Uterus (tissue), 4 donors: ENCODE data around the gene PZP. TPM values are rescaled to one million over a fixed set of nuclear protein-coding genes. Genes with fewer than 3 reads are reported as not detected.
"Not testable (repeated sequence)": the region's sequence is repeated elsewhere in the genome, so short reads cannot be mapped to it uniquely, and the experiment has no call there.

Experiments used
- DNase-seq, 2 donors: peaks; one replicate each; pipeline ENCODE4 v3.0.0-alpha.2; 2019 to 2020
- H3K27ac ChIP-seq, 2 donors: fragments of 200-600 bp; sonication (generic); 1 replicate in 1 of 2; 2 replicates in 1 of 2; pipeline ENCODE4 v1.5.1; 2016 to 2018
- H3K27me3 ChIP-seq, 2 donors: fragments of 200-600 bp; sonication (generic); one replicate each; pipeline ENCODE4 v1.5.1; 2018 to 2019; ENCODE audit warnings: control low read depth in 1 of 2
- H3K36me3 ChIP-seq, 2 donors: fragments of 200-600 bp; sonication (generic); one replicate each; pipeline ENCODE4 v1.5.1; 2019; ENCODE audit warnings: control low read depth in 1 of 2
- H3K4me1 ChIP-seq, 2 donors: fragments of 200-600 bp; sonication (generic); one replicate each; pipeline ENCODE4 v1.5.1; 2018 to 2019; ENCODE audit warnings: control low read depth in 1 of 2
- H3K4me3 ChIP-seq, 2 donors: fragments of 200-600 bp; sonication (generic); 1 replicate in 1 of 2; 2 replicates in 1 of 2; pipeline ENCODE4 v1.5.1; 2018 to 2019; ENCODE audit warnings: mild to moderate bottlenecking in 1 of 2
- H3K9me3 ChIP-seq, 2 donors: fragments of 200-600 bp; sonication (generic); one replicate each; pipeline ENCODE4 v1.5.1; 2019; ENCODE audit warnings: control low read depth in 1 of 2
- CTCF ChIP-seq, 4 experiments: fragments of 200-600 bp in 2 of 4; fragments of 450-650 bp in 2 of 4; sonication (generic) in 2 of 4; IDR thresholded peaks; one replicate each; pipeline ENCODE4 v1.5.1; 2016 to 2019; ENCODE audit warnings: antibody characterized with exemption in 4 of 4, mild to moderate bottlenecking in 2 of 4, moderate library complexity in 1 of 4
- POLR2A ChIP-seq, 2 donors: fragments of 450-650 bp; IDR thresholded peaks; one replicate each; pipeline ENCODE4 v1.6.1; 2016; ENCODE audit warnings: antibody characterized with exemption in 2 of 2, mild to moderate bottlenecking in 1 of 2, moderate library complexity in 1 of 2
- intact Hi-C: fragments of 100-400 bp; cut with DNase I; formaldehyde crosslinking; loops from one replicate; pipeline ENCODE4 v1.15.1; 2023; ENCODE audit warnings: low total_unique reads
- total RNA-seq, 4 donors: library from RNA; depleted of rRNA in 3 of 4; stranded (reverse); fragments of >200 nt in 3 of 4; gene quantifications; one replicate each; pipeline versions ENCODE4 v1.1.0 to v1.2.4, GENCODE V29; 2014 to 2023
- donor health status: DM: yes; HTN: yes; CAD: no.

PZP gene
- total RNA-seq, 4 donors from 2014 or later = 0.79 TPM; not detected in 3

GRCh38 chr12:9143929-9144729, 64.1 kb downstream of the PZP start:
- Histone ChIP-seq H3K9me3 (no peaks in the 10 kb centered on the region), H3K27me3 (no peaks in the 10 kb centered on the region), H3K4me3 (no peak overlapping the region), H3K36me3 (no peaks in the 10 kb centered on the region), H3K4me1 (no peaks in the 10 kb centered on the region), H3K27ac (no peak overlapping the region)
- no peak for DNase-seq
- intact Hi-C loops = no loop called here
- TF ChIP-seq CTCF (IDR thresholded peaks at IDR 0.05) = no peak
- no peak for TF ChIP-seq POLR2A (IDR thresholded peaks at IDR 0.05)

- H3K4me3 ChIP-seq = no peak overlapping the region
These were observed 65.1 kb downstream of the PZP start for GRCh38 chr12:9143137-9143536.

GRCh38 chr12:9139588-9140290, 68.5 kb downstream of the PZP start:
- intact Hi-C loops, H3K4me3 ChIP-seq, H3K9me3 ChIP-seq, H3K27ac ChIP-seq, DNase-seq, H3K27me3 ChIP-seq, H3K36me3 ChIP-seq, H3K4me1 ChIP-seq: not testable (repeated sequence)

More at GRCh38 chr12:9143137-9143536, 65.1 kb downstream of the PZP start:
- H3K9me3 ChIP-seq = no peaks in the 10 kb centered on the region
- H3K36me3 ChIP-seq = no peaks in the 10 kb centered on the region
- H3K27me3 ChIP-seq = no peaks in the 10 kb centered on the region
- intact Hi-C loops = no loop called here
- no peaks in the 10 kb centered on the region for H3K4me1 ChIP-seq
- no peak for DNase-seq
- no peak overlapping the region for H3K27ac ChIP-seq
- TF ChIP-seq CTCF (IDR thresholded peaks at IDR 0.05) = no peak
- no peak for TF ChIP-seq POLR2A (IDR thresholded peaks at IDR 0.05)

GRCh38 chr12:9135903-9136310, 72.3 kb downstream of the PZP start:
- no peak for TF ChIP-seq CTCF (IDR thresholded peaks at IDR 0.05)
- TF ChIP-seq POLR2A (IDR thresholded peaks at IDR 0.05) = no peak
- Histone ChIP-seq H3K27ac (no peak overlapping the region), H3K36me3 (no peaks in the 10 kb centered on the region), H3K4me1 (no peaks in the 10 kb centered on the region), H3K4me3 (no peak overlapping the region), H3K27me3 (no peaks in the 10 kb centered on the region), H3K9me3 (no peaks in the 10 kb centered on the region)
- no peak for DNase-seq
- intact Hi-C loops = no loop called here

GRCh38 chr12:9134981-9135628, 73.1 kb downstream of the PZP start:
- no peaks in the 10 kb centered on the region for H3K27me3 ChIP-seq
- H3K27ac ChIP-seq = no peak overlapping the region
- intact Hi-C loops = no loop called here
- no peaks in the 10 kb centered on the region for H3K4me1 ChIP-seq
- DNase-seq = no peak
- no peaks in the 10 kb centered on the region for H3K36me3 ChIP-seq
- no peak overlapping the region for H3K4me3 ChIP-seq
- H3K9me3 ChIP-seq = no peaks in the 10 kb centered on the region
- TF ChIP-seq CTCF (IDR thresholded peaks at IDR 0.05) (no peak), POLR2A (IDR thresholded peaks at IDR 0.05) (no peak)
